Adrenal gland (tissue), 5 donors: ENCODE measurements around the gene SPOCK1.

Experiments
- POLR2A ChIP-seq, 2 donors: fragments of 450-650 bp; IDR thresholded peaks; one replicate each; pipeline ENCODE4 v1.6.1; 2017; ENCODE audit warnings: antibody characterized with exemption in 2 of 2, mild to moderate bottlenecking in 2 of 2, moderate library complexity in 1 of 2
- TF ChIP-seq, protein P1 (sequence below), 6 experiments: fragments of 450-650 bp in 4 of 6; fragments of 200-600 bp in 2 of 6; sonication (generic) in 1 of 6; IDR thresholded peaks; 1 replicate in 5 of 6; 2 replicates in 1 of 6; pipeline versions ENCODE4 v1.5.1 to v1.8.0; 2016 to 2021; ENCODE audit warnings: antibody characterized with exemption in 6 of 6, mild to moderate bottlenecking in 2 of 6, moderate library complexity in 1 of 6
- donor health status: DM: no; HTN: no; CAD: no.

DNA sequence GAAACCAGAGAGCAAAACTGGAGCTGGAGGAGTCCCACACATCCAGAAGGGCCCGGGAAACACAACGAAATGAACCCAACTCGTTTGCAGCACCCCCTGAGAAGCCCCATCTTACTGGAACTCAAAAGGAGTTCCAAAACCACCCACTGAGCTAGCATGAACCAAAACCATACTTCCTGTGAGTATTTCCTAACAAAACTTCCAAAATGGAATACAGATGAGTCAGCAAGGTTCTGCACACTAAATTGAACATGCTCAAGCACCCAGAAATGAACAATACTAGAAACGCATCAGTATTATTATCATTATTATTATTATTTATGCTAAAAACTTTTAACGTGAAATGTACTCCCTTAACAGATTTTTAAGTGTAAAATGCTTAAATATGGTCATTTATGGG, 8.0 kb upstream of the SPOCK1 start:
- TF ChIP-seq, protein P1, sequence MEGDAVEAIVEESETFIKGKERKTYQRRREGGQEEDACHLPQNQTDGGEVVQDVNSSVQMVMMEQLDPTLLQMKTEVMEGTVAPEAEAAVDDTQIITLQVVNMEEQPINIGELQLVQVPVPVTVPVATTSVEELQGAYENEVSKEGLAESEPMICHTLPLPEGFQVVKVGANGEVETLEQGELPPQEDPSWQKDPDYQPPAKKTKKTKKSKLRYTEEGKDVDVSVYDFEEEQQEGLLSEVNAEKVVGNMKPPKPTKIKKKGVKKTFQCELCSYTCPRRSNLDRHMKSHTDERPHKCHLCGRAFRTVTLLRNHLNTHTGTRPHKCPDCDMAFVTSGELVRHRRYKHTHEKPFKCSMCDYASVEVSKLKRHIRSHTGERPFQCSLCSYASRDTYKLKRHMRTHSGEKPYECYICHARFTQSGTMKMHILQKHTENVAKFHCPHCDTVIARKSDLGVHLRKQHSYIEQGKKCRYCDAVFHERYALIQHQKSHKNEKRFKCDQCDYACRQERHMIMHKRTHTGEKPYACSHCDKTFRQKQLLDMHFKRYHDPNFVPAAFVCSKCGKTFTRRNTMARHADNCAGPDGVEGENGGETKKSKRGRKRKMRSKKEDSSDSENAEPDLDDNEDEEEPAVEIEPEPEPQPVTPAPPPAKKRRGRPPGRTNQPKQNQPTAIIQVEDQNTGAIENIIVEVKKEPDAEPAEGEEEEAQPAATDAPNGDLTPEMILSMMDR (IDR thresholded peaks at IDR 0.05): no peak
- no peak for TF ChIP-seq POLR2A (IDR thresholded peaks at IDR 0.05)
